Measurements from ENCODE around the gene TMEM132D.

TMEM132D gene

GRCh38 chr12:129841251-129841650 lies 62.6 kb downstream of the TMEM132D start:
- no peaks in the 10 kb centered on the region for H3K36me3 ChIP-seq (ENCODE audit: insufficient read depth)
- no peak overlapping the region for H2AFZ ChIP-seq (ENCODE audit: low read depth)
- no peak overlapping the region for H3K4me3 ChIP-seq (IDR thresholded peaks at IDR 0.05; ENCODE audit: insufficient read depth, low read depth, low read length)
- no peaks in the 10 kb centered on the region for H3K27me3 ChIP-seq (ENCODE audit: insufficient read depth, low read depth)
- no peak overlapping the region for H3K4me2 ChIP-seq
- H3K9ac ChIP-seq, result no peak overlapping the region
- H3K27ac ChIP-seq, result no peak overlapping the region
- no peaks in the 10 kb centered on the region for H4K20me1 ChIP-seq (ENCODE audit: insufficient read depth)
- H3K4me1 ChIP-seq (ENCODE audit: low read depth, poor library complexity, severe bottlenecking), result no peaks in the 10 kb centered on the region
- no peak for TF ChIP-seq CTCF (conservative IDR thresholded peaks at IDR 0.05; ENCODE audit: low read depth, low read length)
- H3K79me2 ChIP-seq (ENCODE audit: insufficient read depth, low read depth), result no peaks in the 10 kb centered on the region

GRCh38 chr12:129840145-129840884 lies 63.5 kb downstream of the TMEM132D start:
- H3K9ac ChIP-seq, result no peak overlapping the region
- no peak overlapping the region for H2AFZ ChIP-seq (ENCODE audit: low read depth)
- H3K36me3 ChIP-seq (ENCODE audit: insufficient read depth), result no peaks in the 10 kb centered on the region
- H3K27me3 ChIP-seq (ENCODE audit: insufficient read depth, low read depth), result no peaks in the 10 kb centered on the region
- H3K79me2 ChIP-seq (ENCODE audit: insufficient read depth, low read depth), result no peaks in the 10 kb centered on the region
- H3K27ac ChIP-seq, result no peak overlapping the region
- no peak overlapping the region for H3K4me3 ChIP-seq (IDR thresholded peaks at IDR 0.05; ENCODE audit: insufficient read depth, low read depth, low read length)
- H3K4me1 ChIP-seq (ENCODE audit: low read depth, poor library complexity, severe bottlenecking), result no peaks in the 10 kb centered on the region
- no peak overlapping the region for H3K4me2 ChIP-seq
- H4K20me1 ChIP-seq (ENCODE audit: insufficient read depth), result no peaks in the 10 kb centered on the region
- TF ChIP-seq CTCF (conservative IDR thresholded peaks at IDR 0.05; ENCODE audit: low read depth, low read length), result no peak

- H2AFZ ChIP-seq (ENCODE audit: low read depth), result no peak overlapping the region
- H3K4me1 ChIP-seq (ENCODE audit: low read depth, poor library complexity, severe bottlenecking), result no peaks in the 10 kb centered on the region
- H3K27me3 ChIP-seq (ENCODE audit: insufficient read depth, low read depth), result no peaks in the 10 kb centered on the region
- H3K4me2 ChIP-seq, result no peak overlapping the region
- H3K27ac ChIP-seq, result no peak overlapping the region
- H3K36me3 ChIP-seq (ENCODE audit: insufficient read depth), result no peaks in the 10 kb centered on the region
- H3K79me2 ChIP-seq (ENCODE audit: insufficient read depth, low read depth), result no peaks in the 10 kb centered on the region
- no peak overlapping the region for H3K9ac ChIP-seq
- TF ChIP-seq CTCF (conservative IDR thresholded peaks at IDR 0.05; ENCODE audit: low read depth, low read length), result no peak
- no peak overlapping the region for H3K4me3 ChIP-seq (IDR thresholded peaks at IDR 0.05; ENCODE audit: insufficient read depth, low read depth, low read length)
- no peaks in the 10 kb centered on the region for H4K20me1 ChIP-seq (ENCODE audit: insufficient read depth)
These were observed 64.1 kb downstream of the TMEM132D start for GRCh38 chr12:129839679-129840078.

- Histone ChIP-seq H2AFZ (ENCODE audit: low read depth) (no peak overlapping the region), H3K4me2 (no peak overlapping the region), H3K79me2 (ENCODE audit: insufficient read depth, low read depth) (no peaks in the 10 kb centered on the region), H3K36me3 (ENCODE audit: insufficient read depth) (no peaks in the 10 kb centered on the region), H4K20me1 (ENCODE audit: insufficient read depth) (no peaks in the 10 kb centered on the region), H3K27ac (no peak overlapping the region), H3K4me3 (IDR thresholded peaks at IDR 0.05; ENCODE audit: insufficient read depth, low read depth, low read length) (no peak overlapping the region), H3K4me1 (ENCODE audit: low read depth, poor library complexity, severe bottlenecking) (no peaks in the 10 kb centered on the region), H3K27me3 (ENCODE audit: insufficient read depth, low read depth) (no peaks in the 10 kb centered on the region), H3K9ac (no peak overlapping the region)
- no peak for TF ChIP-seq CTCF (conservative IDR thresholded peaks at IDR 0.05; ENCODE audit: low read depth, low read length)
These were observed 72.5 kb downstream of the TMEM132D start for GRCh38 chr12:129831294-129831693.
